ENCODE measurements around the gene SSX2IP.

The SSX2IP gene

DNA sequence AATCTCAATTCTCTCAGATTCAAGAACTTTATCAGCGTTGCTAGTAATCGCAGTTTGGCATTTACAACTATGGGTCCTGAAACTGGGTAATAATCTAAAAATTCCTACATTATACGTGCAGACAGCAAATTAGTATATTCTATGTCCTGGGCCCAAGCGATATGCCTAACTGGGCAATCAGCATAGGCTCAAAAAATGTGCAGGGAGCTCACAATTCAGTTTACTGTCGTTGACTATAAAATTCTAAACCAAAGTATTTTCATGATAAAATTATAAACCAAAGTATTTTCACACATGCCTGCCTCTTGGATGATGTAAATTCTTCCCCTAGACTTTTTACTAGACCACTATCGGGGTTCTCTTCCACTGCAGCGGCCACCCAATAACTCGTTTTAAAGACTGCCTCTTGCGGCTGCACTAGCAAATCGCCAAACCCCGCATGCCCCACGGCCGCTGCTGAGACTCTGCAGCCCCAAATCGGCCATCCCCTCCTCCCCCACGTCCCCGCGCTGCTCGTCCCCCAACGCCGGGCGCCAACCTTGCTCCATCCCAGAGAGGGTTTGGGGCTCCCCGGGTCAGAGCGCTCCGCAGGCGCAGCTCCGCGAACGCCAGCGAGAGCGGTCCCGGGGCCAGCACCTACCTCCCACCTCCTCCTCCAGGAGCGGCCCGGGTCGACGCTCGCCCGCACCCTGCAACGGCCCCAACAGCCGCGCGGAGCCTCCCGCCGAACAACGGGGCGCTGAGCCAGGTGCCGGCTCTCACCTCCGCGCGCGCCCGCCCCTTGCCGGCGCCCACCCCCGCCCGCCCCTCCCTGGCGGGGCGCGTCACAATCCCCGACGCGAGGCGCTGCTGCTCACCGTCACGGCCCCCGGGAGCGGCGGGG, 506 bp downstream of the SSX2IP start:
- no peaks in the 10 kb centered on the region for H3K36me3 ChIP-seq (ENCODE audit: insufficient read depth)
- peaks cover 49% of the 10 kb centered on the region for H3K4me1 ChIP-seq (ENCODE audit: low read depth, poor library complexity, severe bottlenecking)
- peak overlapping the region; percentile 68; the same call in 1 of the 2 replicates for H3K9ac ChIP-seq
- H4K20me1 ChIP-seq (ENCODE audit: insufficient read depth) = no peaks in the 10 kb centered on the region
- peak overlapping the region; percentile 70 for H3K27ac ChIP-seq
- peak overlapping the region; percentile 30; the same call in 1 of the 2 replicates for H2AFZ ChIP-seq (ENCODE audit: low read depth)
- H3K4me2 ChIP-seq = peak overlapping the region; percentile 78
- H3K79me2 ChIP-seq (ENCODE audit: insufficient read depth, low read depth) = peaks cover 18% of the 10 kb centered on the region
- peak overlapping the region; percentile 18 for H3K4me3 ChIP-seq (IDR thresholded peaks at IDR 0.05; ENCODE audit: insufficient read depth, low read depth, low read length)
- no peaks in the 10 kb centered on the region for H3K27me3 ChIP-seq (ENCODE audit: insufficient read depth, low read depth)
- TF ChIP-seq, protein P1, sequence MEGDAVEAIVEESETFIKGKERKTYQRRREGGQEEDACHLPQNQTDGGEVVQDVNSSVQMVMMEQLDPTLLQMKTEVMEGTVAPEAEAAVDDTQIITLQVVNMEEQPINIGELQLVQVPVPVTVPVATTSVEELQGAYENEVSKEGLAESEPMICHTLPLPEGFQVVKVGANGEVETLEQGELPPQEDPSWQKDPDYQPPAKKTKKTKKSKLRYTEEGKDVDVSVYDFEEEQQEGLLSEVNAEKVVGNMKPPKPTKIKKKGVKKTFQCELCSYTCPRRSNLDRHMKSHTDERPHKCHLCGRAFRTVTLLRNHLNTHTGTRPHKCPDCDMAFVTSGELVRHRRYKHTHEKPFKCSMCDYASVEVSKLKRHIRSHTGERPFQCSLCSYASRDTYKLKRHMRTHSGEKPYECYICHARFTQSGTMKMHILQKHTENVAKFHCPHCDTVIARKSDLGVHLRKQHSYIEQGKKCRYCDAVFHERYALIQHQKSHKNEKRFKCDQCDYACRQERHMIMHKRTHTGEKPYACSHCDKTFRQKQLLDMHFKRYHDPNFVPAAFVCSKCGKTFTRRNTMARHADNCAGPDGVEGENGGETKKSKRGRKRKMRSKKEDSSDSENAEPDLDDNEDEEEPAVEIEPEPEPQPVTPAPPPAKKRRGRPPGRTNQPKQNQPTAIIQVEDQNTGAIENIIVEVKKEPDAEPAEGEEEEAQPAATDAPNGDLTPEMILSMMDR (conservative IDR thresholded peaks at IDR 0.05; ENCODE audit: low read depth, low read length) = no peak

- no peak overlapping the region for H3K9ac ChIP-seq
- no peak overlapping the region for H2AFZ ChIP-seq (ENCODE audit: low read depth)
- no peaks in the 10 kb centered on the region for H3K27me3 ChIP-seq (ENCODE audit: insufficient read depth, low read depth)
- H4K20me1 ChIP-seq (ENCODE audit: insufficient read depth) = no peaks in the 10 kb centered on the region
- TF ChIP-seq, protein P1 (conservative IDR thresholded peaks at IDR 0.05; ENCODE audit: low read depth, low read length) = no peak
- H3K79me2 ChIP-seq (ENCODE audit: insufficient read depth, low read depth) = peaks cover 18% of the 10 kb centered on the region
- H3K4me3 ChIP-seq (IDR thresholded peaks at IDR 0.05; ENCODE audit: insufficient read depth, low read depth, low read length) = peak overlapping the region; percentile 18
- no peak overlapping the region for H3K27ac ChIP-seq
- peaks cover 49% of the 10 kb centered on the region for H3K4me1 ChIP-seq (ENCODE audit: low read depth, poor library complexity, severe bottlenecking)
- no peaks in the 10 kb centered on the region for H3K36me3 ChIP-seq (ENCODE audit: insufficient read depth)
- H3K4me2 ChIP-seq = peak overlapping the region; percentile 78
Observed at GRCh38 chr1:84688463-84689061, 1.7 kb downstream of the SSX2IP start.

GRCh38 chr1:84687714-84688462, 2.4 kb downstream of the SSX2IP start:
- Histone ChIP-seq H3K36me3 (ENCODE audit: insufficient read depth) (no peaks in the 10 kb centered on the region), H3K4me2 (peak overlapping the region; percentile 78; the same call in 1 of the 2 replicates), H3K4me3 (IDR thresholded peaks at IDR 0.05; ENCODE audit: insufficient read depth, low read depth, low read length) (no peak overlapping the region), H3K27ac (no peak overlapping the region), H3K27me3 (ENCODE audit: insufficient read depth, low read depth) (no peaks in the 10 kb centered on the region), H3K79me2 (ENCODE audit: insufficient read depth, low read depth) (peaks cover 18% of the 10 kb centered on the region), H4K20me1 (ENCODE audit: insufficient read depth) (no peaks in the 10 kb centered on the region), H3K9ac (no peak overlapping the region), H2AFZ (ENCODE audit: low read depth) (no peak overlapping the region), H3K4me1 (ENCODE audit: low read depth, poor library complexity, severe bottlenecking) (peaks cover 44% of the 10 kb centered on the region)
- TF ChIP-seq, protein P1 (conservative IDR thresholded peaks at IDR 0.05; ENCODE audit: low read depth, low read length) = no peak

DNA sequence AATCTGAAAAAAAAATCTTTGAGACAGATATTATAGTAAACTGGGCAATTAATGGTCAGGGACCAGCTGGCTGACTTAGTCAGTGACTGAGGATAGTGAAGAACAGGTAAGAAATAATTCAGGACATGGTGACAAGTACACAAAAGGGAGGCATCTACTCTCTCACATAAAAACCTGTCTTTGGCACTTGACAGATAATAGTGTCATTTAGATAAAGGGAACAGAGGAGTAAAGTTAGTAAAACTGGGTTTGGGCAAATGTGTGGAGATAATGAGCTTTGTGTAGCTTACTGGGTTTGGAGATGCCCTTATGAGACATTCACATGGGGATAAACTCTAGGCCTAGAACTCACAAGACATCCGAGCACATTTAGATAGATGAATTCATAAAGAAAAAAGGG, 4.0 kb downstream of the SSX2IP start:
- Histone ChIP-seq H3K4me3 (IDR thresholded peaks at IDR 0.05; ENCODE audit: insufficient read depth, low read depth, low read length) (no peak overlapping the region), H3K36me3 (ENCODE audit: insufficient read depth) (no peaks in the 10 kb centered on the region), H3K27me3 (ENCODE audit: insufficient read depth, low read depth) (no peaks in the 10 kb centered on the region), H4K20me1 (ENCODE audit: insufficient read depth) (no peaks in the 10 kb centered on the region), H2AFZ (ENCODE audit: low read depth) (no peak overlapping the region), H3K4me1 (ENCODE audit: low read depth, poor library complexity, severe bottlenecking) (peaks cover 28% of the 10 kb centered on the region), H3K27ac (no peak overlapping the region), H3K79me2 (ENCODE audit: insufficient read depth, low read depth) (peaks cover 18% of the 10 kb centered on the region), H3K9ac (no peak overlapping the region), H3K4me2 (no peak overlapping the region)
- TF ChIP-seq, protein P1 (conservative IDR thresholded peaks at IDR 0.05; ENCODE audit: low read depth, low read length) = no peak

All from KMS-11 (cell line).